ENCODE data around the gene CLDN9.
"Not testable (repeated sequence)": the region's sequence is repeated elsewhere in the genome, so short reads cannot be mapped to it uniquely, and the experiment has no call there.

Gene CLDN9

GRCh38 chr16:3046641-3047386, 34.1 kb downstream of the CLDN9 start:
- Histone ChIP-seq H3K4me3 (peak overlapping the region; percentile 28 to 49 (median 37)), H3K27ac (peak overlapping the region in 13 of 21 experiments; percentile 0 to 78 (median 56))

- peak overlapping the region in 1 of 21 experiments; percentile 33 for H3K27ac ChIP-seq
Observed at GRCh38 chr16:3047387-3047720, 34.6 kb downstream of the CLDN9 start.

GRCh38 chr16:3049921-3050481, 37.3 kb downstream of the CLDN9 start:
- Histone ChIP-seq H3K27ac (peak overlapping the region in 1 of 21 experiments; percentile 1), H3K4me3 (no peak overlapping the region)

More at GRCh38 chr16:3047387-3047720, 34.6 kb downstream of the CLDN9 start:
- peak overlapping the region in 4 of 7 experiments; percentile 28 to 49 (median 40) for H3K4me3 ChIP-seq

GRCh38 chr16:3050487-3050886, 37.8 kb downstream of the CLDN9 start:
- no peak overlapping the region for H3K4me3 ChIP-seq
- H3K27ac ChIP-seq = peak overlapping the region in 1 of 21 experiments; percentile 1

GRCh38 chr16:3051009-3051408, 38.3 kb downstream of the CLDN9 start:
- no peak overlapping the region for H3K4me3 ChIP-seq
- peak overlapping the region in 1 of 21 experiments; percentile 22 for H3K27ac ChIP-seq

GRCh38 chr16:3051494-3051893, 38.8 kb downstream of the CLDN9 start:
- H3K4me3 ChIP-seq = no peak overlapping the region
- peak overlapping the region in 1 of 21 experiments; percentile 22 for H3K27ac ChIP-seq

GRCh38 chr16:3052571-3053329, 40.0 kb downstream of the CLDN9 start:
- H3K4me3 ChIP-seq = not testable (repeated sequence)
- peak overlapping the region in 1 of 21 experiments; percentile 42 for H3K27ac ChIP-seq

- H3K27ac ChIP-seq = peak overlapping the region in 1 of 21 experiments; percentile 42
- not testable (repeated sequence) for H3K4me3 ChIP-seq
Observed at GRCh38 chr16:3053330-3053710, 40.6 kb downstream of the CLDN9 start.

GRCh38 chr16:3054965-3055733, 42.4 kb downstream of the CLDN9 start:
- Histone ChIP-seq H3K4me3 (no peak overlapping the region), H3K27ac (peak overlapping the region in 6 of 21 experiments; percentile 16 to 65 (median 31))

- peak overlapping the region in 4 of 21 experiments; percentile 30 to 65 (median 47) for H3K27ac ChIP-seq
- H3K4me3 ChIP-seq = not testable (repeated sequence)
Observed at GRCh38 chr16:3055734-3056115, 43.0 kb downstream of the CLDN9 start.

- no peak overlapping the region for H3K4me3 ChIP-seq
Observed at GRCh38 chr16:3056336-3057180, 43.8 kb downstream of the CLDN9 start.

GRCh38 chr16:3057181-3058138, 44.7 kb downstream of the CLDN9 start:
- peak overlapping the region in 5 of 7 experiments; percentile 65 to 81 (median 79) for H3K4me3 ChIP-seq
- H3K27ac ChIP-seq = peak overlapping the region in 9 of 21 experiments; percentile 81 to 96 (median 91)

More at GRCh38 chr16:3056336-3057180, 43.8 kb downstream of the CLDN9 start:
- peak overlapping the region in 1 of 21 experiments; percentile 62 for H3K27ac ChIP-seq

GRCh38 chr16:3058139-3059030, 45.7 kb downstream of the CLDN9 start:
- H3K27ac ChIP-seq = peak overlapping the region; percentile 51 to 96 (median 90)
- peak overlapping the region; percentile 49 to 81 (median 76) for H3K4me3 ChIP-seq

GRCh38 chr16:3059041-3059722, 46.5 kb downstream of the CLDN9 start:
- Histone ChIP-seq H3K4me3 (peak overlapping the region; percentile 49 to 81 (median 76)), H3K27ac (peak overlapping the region; percentile 51 to 96 (median 90))

GRCh38 chr16:3059723-3060242, 47.1 kb downstream of the CLDN9 start:
- peak overlapping the region in 20 of 21 experiments; percentile 8 to 96 (median 90) for H3K27ac ChIP-seq
- H3K4me3 ChIP-seq = peak overlapping the region; percentile 49 to 81 (median 76)
